ENCODE data around the gene RP2. TPM values are rescaled to one million over a fixed set of nuclear protein-coding genes. Genes with fewer than 3 reads are reported as not detected.
A peak's percentile ranks its signal among the peaks of the same experiment; 100 is the strongest.

The RP2 gene
- 10 to 100 TPM in 7 of 10 donors, 1 to 10 TPM in 3; 7.6 to 13.7 (median 10.7) TPM for polyA plus RNA-seq (ENCODE audit: insufficient read length in 10 of 10)
- long read RNA-seq, donor 1: 0 reads
- long read RNA-seq, donor 2: 0 reads
- long read RNA-seq, donor 3: 0 reads
- long read RNA-seq, donor 4, partial matches to known transcripts: 0 of 2 reads
- long read RNA-seq, donor 4, other reads (novel, unspliced or antisense): 0 of 2 reads
- long read RNA-seq, donor 5, partial matches to known transcripts: 0 of 4 reads
- long read RNA-seq, donor 5, other reads (novel, unspliced or antisense): 0 of 4 reads
- long read RNA-seq, donor 6, partial matches to known transcripts: 0 of 3 reads
- long read RNA-seq, donor 6, other reads (novel, unspliced or antisense): 0 of 3 reads
- long read RNA-seq, donor 7, partial matches to known transcripts: 0 of 4 reads
- long read RNA-seq, donor 7, other reads (novel, unspliced or antisense): 0 of 4 reads
- long read RNA-seq, donor 8: 0 reads
- long read RNA-seq, donor 9: 0 reads

- DNase-seq: peak; percentile 92 to 96 (median 92)
Observed at GRCh38 chrX:46836701-46837557, at the start of gene RP2. Gene RP2, plus strand, starts transcription at chrX:46837043. Its CDS starts 58 bp downstream, at chrX:46837101.

- DNase-seq: peak in 1 of 3 donors; percentile 35
Observed at GRCh38 chrX:46788902-46789301, 47.9 kb upstream of the RP2 start.

GRCh38 chrX:46791927-46792809 lies 44.7 kb upstream of the RP2 start:
- DNase-seq: peak in 2 of 3 donors; percentile 1 to 82

- DNase-seq: no peak
Observed at GRCh38 chrX:46792810-46793188, 44.0 kb upstream of the RP2 start.

- DNase-seq: no peak
Observed at GRCh38 chrX:46793386-46794143, 43.3 kb upstream of the RP2 start.

- DNase-seq: peak; percentile 36 to 63 (median 47)
Observed at GRCh38 chrX:46796574-46797191, 40.2 kb upstream of the RP2 start.

- DNase-seq: no peak
Observed at GRCh38 chrX:46803140-46803539, 33.7 kb upstream of the RP2 start.

GRCh38 chrX:46805270-46805669 lies 31.6 kb upstream of the RP2 start:
- DNase-seq: no peak

GRCh38 chrX:46811121-46811520 lies 25.7 kb upstream of the RP2 start:
- no peak for DNase-seq

- no peak for DNase-seq
Observed at GRCh38 chrX:46812445-46812844, 24.4 kb upstream of the RP2 start.

GRCh38 chrX:46814966-46815365 lies 21.9 kb upstream of the RP2 start:
- DNase-seq: no peak

GRCh38 chrX:46819136-46819535 lies 17.7 kb upstream of the RP2 start:
- no peak for DNase-seq

- no peak for DNase-seq
Observed at GRCh38 chrX:46820391-46821100, 16.3 kb upstream of the RP2 start.

GRCh38 chrX:46823481-46823880 lies 13.4 kb upstream of the RP2 start:
- DNase-seq: no peak

- no peak for DNase-seq
Observed at GRCh38 chrX:46831765-46832327, 5.0 kb upstream of the RP2 start.

- peak in 1 of 3 donors; percentile 11 for DNase-seq
Observed at GRCh38 chrX:46837558-46838485, 979 bp downstream of the RP2 start.

GRCh38 chrX:46838486-46838870 lies 1.6 kb downstream of the RP2 start:
- no peak for DNase-seq

GRCh38 chrX:46838974-46839480 lies 2.2 kb downstream of the RP2 start:
- DNase-seq: no peak

Data from muscle of back (tissue), 13 donors.